Measurements from ENCODE around the gene RFC5. TPM values are rescaled to one million over a fixed set of nuclear protein-coding genes. Genes with fewer than 3 reads are reported as not detected.
A peak's percentile ranks its signal among the peaks of the same experiment; 100 is the strongest.

Gene RFC5, protein sequence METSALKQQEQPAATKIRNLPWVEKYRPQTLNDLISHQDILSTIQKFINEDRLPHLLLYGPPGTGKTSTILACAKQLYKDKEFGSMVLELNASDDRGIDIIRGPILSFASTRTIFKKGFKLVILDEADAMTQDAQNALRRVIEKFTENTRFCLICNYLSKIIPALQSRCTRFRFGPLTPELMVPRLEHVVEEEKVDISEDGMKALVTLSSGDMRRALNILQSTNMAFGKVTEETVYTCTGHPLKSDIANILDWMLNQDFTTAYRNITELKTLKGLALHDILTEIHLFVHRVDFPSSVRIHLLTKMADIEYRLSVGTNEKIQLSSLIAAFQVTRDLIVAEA
- 1 to 10 TPM; 4.0 to 5.8 TPM for total RNA-seq

DNA sequence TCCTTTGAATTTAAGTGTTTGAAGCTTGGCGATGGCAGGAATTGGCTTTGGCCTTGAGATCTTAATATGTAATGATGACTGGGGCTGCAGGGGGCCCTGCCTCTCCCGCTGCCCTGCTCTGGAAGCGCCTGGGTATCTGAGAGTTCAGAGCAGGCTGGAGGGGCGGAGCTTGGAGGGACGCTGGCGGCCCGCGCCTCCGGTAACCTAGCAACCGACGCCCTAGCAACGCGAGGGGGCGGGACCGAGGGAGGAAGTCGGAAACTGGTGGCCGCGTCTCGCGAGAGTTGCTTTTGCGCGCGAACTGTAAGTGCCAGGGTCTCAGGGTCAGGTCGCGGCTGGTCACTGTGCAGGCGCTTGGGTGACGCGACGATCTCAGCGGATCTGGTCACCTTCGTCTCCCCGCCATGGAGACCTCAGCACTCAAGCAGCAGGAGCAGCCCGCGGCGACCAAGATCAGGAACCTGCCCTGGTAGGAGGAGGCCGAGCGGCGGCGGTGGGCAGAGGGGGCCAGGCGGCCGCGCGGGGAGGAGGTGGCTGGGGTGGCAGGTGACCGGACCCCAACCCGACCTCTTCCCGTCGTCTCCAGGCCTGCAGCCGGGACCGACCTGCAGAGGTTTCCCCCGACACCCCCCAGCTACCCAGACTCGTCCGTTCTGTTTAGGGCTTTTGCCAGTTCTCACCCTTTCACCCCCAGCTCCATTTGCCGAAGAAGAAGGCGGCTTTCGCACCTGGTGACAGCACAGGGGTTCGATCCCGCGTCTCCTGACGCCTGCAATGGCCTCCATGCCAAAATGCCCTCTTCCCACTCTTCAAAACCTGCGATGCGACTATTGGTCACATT is at the start of gene RFC5:
Gene RFC5 (plus strand): TSS at position 280 of the 841 bp plus-strand sequence. CDS start 125 bp downstream, at position 405.
- TF ChIP-seq, protein P1, sequence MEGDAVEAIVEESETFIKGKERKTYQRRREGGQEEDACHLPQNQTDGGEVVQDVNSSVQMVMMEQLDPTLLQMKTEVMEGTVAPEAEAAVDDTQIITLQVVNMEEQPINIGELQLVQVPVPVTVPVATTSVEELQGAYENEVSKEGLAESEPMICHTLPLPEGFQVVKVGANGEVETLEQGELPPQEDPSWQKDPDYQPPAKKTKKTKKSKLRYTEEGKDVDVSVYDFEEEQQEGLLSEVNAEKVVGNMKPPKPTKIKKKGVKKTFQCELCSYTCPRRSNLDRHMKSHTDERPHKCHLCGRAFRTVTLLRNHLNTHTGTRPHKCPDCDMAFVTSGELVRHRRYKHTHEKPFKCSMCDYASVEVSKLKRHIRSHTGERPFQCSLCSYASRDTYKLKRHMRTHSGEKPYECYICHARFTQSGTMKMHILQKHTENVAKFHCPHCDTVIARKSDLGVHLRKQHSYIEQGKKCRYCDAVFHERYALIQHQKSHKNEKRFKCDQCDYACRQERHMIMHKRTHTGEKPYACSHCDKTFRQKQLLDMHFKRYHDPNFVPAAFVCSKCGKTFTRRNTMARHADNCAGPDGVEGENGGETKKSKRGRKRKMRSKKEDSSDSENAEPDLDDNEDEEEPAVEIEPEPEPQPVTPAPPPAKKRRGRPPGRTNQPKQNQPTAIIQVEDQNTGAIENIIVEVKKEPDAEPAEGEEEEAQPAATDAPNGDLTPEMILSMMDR (IDR thresholded peaks at IDR 0.05), result no peak
- H3K4me3 ChIP-seq, result peak within 1 kb of the TSS; percentile 77 to 96
- peak; percentile 97 for DNase-seq (ENCODE audit: low spot score)
- H3K27ac ChIP-seq, result peak within 1 kb of the TSS in 1 of 2 donors; percentile 71
- peaks cover 0 to 16% of the 10 kb centered on the region in 2 donors for H3K4me1 ChIP-seq
- no peaks in the 10 kb centered on the region for H3K27me3 ChIP-seq
- H3K9me3 ChIP-seq, result no peaks in the 10 kb centered on the region
- peaks cover 13% of the 10 kb centered on the region for H3K36me3 ChIP-seq

DNA sequence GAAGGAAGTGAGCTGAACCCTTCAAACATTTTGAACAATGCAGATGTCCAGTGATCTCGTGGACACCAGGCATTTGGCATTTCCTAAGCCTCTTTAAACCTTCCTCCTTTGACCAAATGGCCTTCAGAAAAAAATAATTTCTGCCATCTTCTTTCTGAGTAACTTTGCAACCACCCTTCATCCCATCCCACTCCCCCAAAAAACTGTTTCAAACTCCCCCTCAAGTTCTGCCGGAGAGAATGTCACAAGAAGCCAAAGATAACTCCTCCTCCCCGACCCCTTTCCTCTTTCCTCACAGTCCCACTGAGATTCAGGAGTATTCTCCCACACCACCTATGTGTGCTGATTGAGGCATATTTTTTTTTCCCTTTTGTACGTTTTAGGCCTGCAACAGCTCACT is 49.5 kb upstream of the RFC5 start:
- TF ChIP-seq, protein P1 (IDR thresholded peaks at IDR 0.05), result no peak
- peaks cover 0 to 14% of the 10 kb centered on the region in 2 donors for H3K9me3 ChIP-seq
- H3K27me3 ChIP-seq, result peaks cover 0 to 3% of the 10 kb centered on the region in 2 donors
- no peaks in the 10 kb centered on the region for H3K36me3 ChIP-seq
- peaks cover 0 to 5% of the 10 kb centered on the region in 2 donors for H3K4me1 ChIP-seq
- H3K4me3 ChIP-seq, result no peak overlapping the region
- no peak for DNase-seq (ENCODE audit: low spot score)
- H3K27ac ChIP-seq, result no peak overlapping the region

DNA sequence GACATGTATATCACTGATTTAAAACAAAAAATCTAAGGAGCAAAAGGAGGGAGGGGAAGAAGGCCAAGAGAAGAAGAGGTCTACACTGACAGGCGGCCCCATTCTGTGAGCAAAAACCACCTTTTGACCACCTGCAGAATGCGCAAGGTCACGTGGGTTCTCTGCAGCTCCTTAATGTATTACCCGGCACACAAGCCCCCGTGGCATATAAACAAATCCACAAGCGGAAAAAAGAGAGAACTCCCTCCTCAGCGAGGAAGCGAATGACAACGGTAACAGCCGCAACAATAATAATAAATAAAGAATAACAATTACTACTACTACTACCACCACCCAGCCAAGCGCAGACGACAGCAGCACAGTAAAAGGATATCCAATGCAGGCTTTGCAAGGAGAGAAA is 49.0 kb upstream of the RFC5 start:
- Histone ChIP-seq H3K36me3 (no peaks in the 10 kb centered on the region), H3K27ac (no peak overlapping the region), H3K4me3 (no peak overlapping the region), H3K4me1 (peaks cover 0 to 5% of the 10 kb centered on the region in 2 donors), H3K27me3 (peaks cover 0 to 3% of the 10 kb centered on the region in 2 donors), H3K9me3 (peaks cover 0 to 14% of the 10 kb centered on the region in 2 donors)
- TF ChIP-seq, protein P1 (IDR thresholded peaks at IDR 0.05), result no peak
- DNase-seq (ENCODE audit: low spot score), result no peak

DNA sequence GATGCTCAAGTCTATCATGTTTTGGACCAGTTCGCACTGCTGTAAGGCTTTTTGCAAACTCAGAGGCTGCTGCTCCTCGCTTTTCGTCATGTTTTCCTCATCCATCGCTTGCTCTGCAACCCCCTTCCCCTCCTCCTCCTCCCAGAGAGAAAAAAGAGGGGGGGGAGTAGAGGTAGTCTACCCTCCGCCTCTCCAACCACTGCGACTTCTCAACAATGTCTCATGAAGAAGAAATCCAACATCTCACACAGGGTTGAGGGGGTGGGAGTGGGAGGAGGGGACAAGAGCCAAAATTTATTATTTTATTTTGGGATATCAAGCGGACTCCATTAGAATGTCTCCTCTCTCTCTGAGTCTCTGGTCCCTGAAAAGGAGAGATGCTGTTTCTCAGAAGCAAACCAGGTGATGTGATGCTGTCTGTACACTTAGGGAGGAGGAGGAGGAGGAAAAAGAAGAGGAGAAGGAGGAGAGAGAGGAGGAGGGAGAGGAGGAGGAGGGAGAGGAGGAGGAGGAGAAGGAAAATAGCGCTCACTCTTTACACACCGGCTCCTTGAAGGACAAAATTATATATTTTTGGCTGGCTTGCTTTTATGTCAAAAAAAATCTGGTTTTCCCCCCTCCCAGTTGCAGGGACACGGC is 48.2 kb upstream of the RFC5 start:
- Histone ChIP-seq H3K36me3 (no peaks in the 10 kb centered on the region), H3K4me3 (peak overlapping the region in 1 of 2 donors; percentile 42), H3K4me1 (peaks cover 0 to 5% of the 10 kb centered on the region in 2 donors), H3K27ac (no peak overlapping the region), H3K27me3 (peaks cover 0 to 3% of the 10 kb centered on the region in 2 donors), H3K9me3 (peaks cover 0 to 14% of the 10 kb centered on the region in 2 donors)
- DNase-seq (ENCODE audit: low spot score), result no peak
- TF ChIP-seq, protein P1 (IDR thresholded peaks at IDR 0.05), result no peak

DNA sequence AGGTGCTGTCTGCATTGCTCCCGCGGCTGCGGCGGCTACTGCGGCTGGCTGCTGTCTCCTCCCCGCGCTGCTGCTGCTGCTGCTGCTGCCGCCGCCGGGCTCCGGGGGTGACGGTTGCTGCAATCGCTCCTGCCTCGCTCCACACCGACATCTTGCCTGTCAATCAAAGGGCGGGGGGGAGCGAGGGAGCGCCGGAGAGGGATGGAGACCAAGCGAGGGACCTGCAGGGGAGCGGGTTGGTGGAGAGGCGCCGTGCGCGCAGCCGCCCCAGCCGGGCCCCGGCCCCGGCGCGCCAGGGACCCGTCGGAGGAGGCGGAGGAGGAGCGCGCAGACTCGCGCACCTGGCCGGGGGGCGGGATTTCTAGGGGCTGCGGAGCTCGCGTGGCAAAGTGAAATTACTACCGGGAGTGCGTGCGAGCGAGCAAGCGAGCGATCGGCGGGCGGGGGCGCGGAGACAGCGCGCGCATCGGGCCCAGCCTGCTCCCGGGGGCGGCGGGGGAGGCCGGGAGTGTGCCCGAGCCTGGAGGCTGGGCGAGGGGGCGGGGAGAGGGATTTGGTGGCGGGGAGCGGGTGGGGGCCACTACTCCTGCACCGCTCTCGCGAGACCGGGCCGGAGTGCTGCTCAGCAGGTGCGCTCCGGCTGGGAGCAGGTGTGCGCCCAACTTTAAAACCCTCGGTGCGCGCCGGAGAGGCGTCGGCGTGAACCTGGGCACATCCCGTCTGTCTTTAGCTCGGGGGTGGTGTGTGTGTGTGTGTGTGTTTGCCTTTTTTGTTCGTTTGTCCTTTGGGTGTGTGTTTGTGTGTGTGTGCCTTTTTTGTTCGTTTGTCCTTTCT is 47.5 kb upstream of the RFC5 start, which contains the start of gene KSR2:
Gene KSR2 (minus strand): TSS at position 165 of the 834 bp plus-strand sequence. CDS start 735 bp downstream, outside the sequence.
- H3K4me1 ChIP-seq, result peaks cover 0 to 5% of the 10 kb centered on the region in 2 donors
- H3K9me3 ChIP-seq, result peaks cover 0 to 14% of the 10 kb centered on the region in 2 donors
- H3K27ac ChIP-seq, result no peak within 1 kb of the TSS
- peak within 1 kb of the TSS in 1 of 2 donors; percentile 42 for H3K4me3 ChIP-seq
- H3K36me3 ChIP-seq, result no peaks in the 10 kb centered on the region
- no peak for DNase-seq (ENCODE audit: low spot score)
- peaks cover 0 to 3% of the 10 kb centered on the region in 2 donors for H3K27me3 ChIP-seq
- TF ChIP-seq, protein P1 (IDR thresholded peaks at IDR 0.05), result no peak
